GM12891 (cell line): ENCODE results near the gene FTO.

Experiments
- PAX5 ChIP-seq: IDR thresholded peaks from 2 replicates; pipeline ENCODE4 v1.6.1; 2011; ENCODE audit warnings: low read length, moderate library complexity, mild to moderate bottlenecking; ENCODE audit not compliant: insufficient read depth, severe bottlenecking
- POLR2A ChIP-seq: IDR thresholded peaks from 2 replicates; pipeline ENCODE4 v1.6.1; 2011; ENCODE audit warnings: low read depth, low read length, control low read depth
- POLR2AphosphoS5 ChIP-seq: IDR thresholded peaks from 2 replicates; pipeline ENCODE4 v1.6.1; 2011; ENCODE audit warnings: low read depth, low read length, control low read depth
- POU2F2 ChIP-seq: IDR thresholded peaks from 2 replicates; pipeline ENCODE4 v1.6.1; 2011; ENCODE audit warnings: low read depth, mild to moderate bottlenecking, control low read depth, low read length, moderate library complexity
- SPI1 ChIP-seq: IDR thresholded peaks from 2 replicates; pipeline ENCODE4 v1.6.1; 2011; ENCODE audit warnings: low read depth, low read length, control low read depth
- TAF1 ChIP-seq: IDR thresholded peaks from 2 replicates; pipeline ENCODE4 v1.6.1; 2011; ENCODE audit warnings: low read depth, low read length, control low read depth

GRCh38 chr16:53805752-53806151, 101.8 kb downstream of the FTO start:
- no peak for TF ChIP-seq POLR2AphosphoS5
- no peak for TF ChIP-seq PAX5
- no peak for TF ChIP-seq SPI1
- no peak for TF ChIP-seq POU2F2
- no peak for TF ChIP-seq TAF1
- no peak for TF ChIP-seq POLR2A
